GM18858 (cell line): ENCODE results near the gene FGF2.
"Not testable (repeated sequence)": the region's sequence is repeated elsewhere in the genome, so short reads cannot be mapped to it uniquely, and the experiment has no call there.

Experiments
- ATAC-seq: cut with Tn5 transposase; IDR thresholded peaks from one replicate; pipeline ENCODE4 v1.9.1; 2021; ENCODE audit not compliant: unreplicated experiment

FGF2 gene

GRCh38 chr4:122812823-122813222 lies 13.8 kb upstream of the FGF2 start:
- not testable (repeated sequence) for ATAC-seq

- ATAC-seq: peak; percentile 100
Observed at GRCh38 chr4:122814426-122814825, 12.2 kb upstream of the FGF2 start.

GRCh38 chr4:122815248-122815647 lies 11.4 kb upstream of the FGF2 start:
- ATAC-seq: no peak

GRCh38 chr4:122816476-122816875 lies 10.2 kb upstream of the FGF2 start:
- ATAC-seq: no peak

GRCh38 chr4:122819708-122820449 lies 6.8 kb upstream of the FGF2 start:
- no peak for ATAC-seq

- ATAC-seq: no peak
Observed at GRCh38 chr4:122821092-122821491, 5.5 kb upstream of the FGF2 start.

GRCh38 chr4:122822466-122822865 lies 4.2 kb upstream of the FGF2 start:
- ATAC-seq: no peak

- no peak for ATAC-seq
Observed at GRCh38 chr4:122823476-122823875, 3.2 kb upstream of the FGF2 start.

- no peak for ATAC-seq
Observed at GRCh38 chr4:122824616-122825015, 2.0 kb upstream of the FGF2 start.

GRCh38 chr4:122826079-122826527 lies 528 bp upstream of the FGF2 start:
- no peak for ATAC-seq

- ATAC-seq: peak; percentile 27
Observed at GRCh38 chr4:122827258-122827878, 737 bp downstream of the FGF2 start.

GRCh38 chr4:122827879-122828601 lies 1.4 kb downstream of the FGF2 start:
- peak; percentile 96 for ATAC-seq

GRCh38 chr4:122830426-122831095 lies 3.9 kb downstream of the FGF2 start:
- ATAC-seq: no peak

- no peak for ATAC-seq
Observed at GRCh38 chr4:122831515-122832196, 5.0 kb downstream of the FGF2 start.

GRCh38 chr4:122832732-122833131 lies 6.1 kb downstream of the FGF2 start:
- no peak for ATAC-seq

- no peak for ATAC-seq
Observed at GRCh38 chr4:122833999-122834398, 7.4 kb downstream of the FGF2 start.

GRCh38 chr4:122836941-122837340 lies 10.3 kb downstream of the FGF2 start:
- ATAC-seq: no peak

GRCh38 chr4:122838034-122838433 lies 11.4 kb downstream of the FGF2 start:
- ATAC-seq: no peak

GRCh38 chr4:122842392-122842791 lies 15.8 kb downstream of the FGF2 start:
- ATAC-seq: no peak

GRCh38 chr4:122842984-122843531 lies 16.4 kb downstream of the FGF2 start:
- no peak for ATAC-seq
